HG03097 (cell line): ENCODE data around the gene CTRB2.
"Not testable (repeated sequence)": the region's sequence is repeated elsewhere in the genome, so short reads cannot be mapped to it uniquely, and the experiment has no call there.

Experiments used
- ATAC-seq: cut with Tn5 transposase; IDR thresholded peaks from one replicate; pipeline ENCODE4 v1.9.1; 2021; ENCODE audit not compliant: unreplicated experiment, low FRiP score

CTRB2 gene

DNA sequence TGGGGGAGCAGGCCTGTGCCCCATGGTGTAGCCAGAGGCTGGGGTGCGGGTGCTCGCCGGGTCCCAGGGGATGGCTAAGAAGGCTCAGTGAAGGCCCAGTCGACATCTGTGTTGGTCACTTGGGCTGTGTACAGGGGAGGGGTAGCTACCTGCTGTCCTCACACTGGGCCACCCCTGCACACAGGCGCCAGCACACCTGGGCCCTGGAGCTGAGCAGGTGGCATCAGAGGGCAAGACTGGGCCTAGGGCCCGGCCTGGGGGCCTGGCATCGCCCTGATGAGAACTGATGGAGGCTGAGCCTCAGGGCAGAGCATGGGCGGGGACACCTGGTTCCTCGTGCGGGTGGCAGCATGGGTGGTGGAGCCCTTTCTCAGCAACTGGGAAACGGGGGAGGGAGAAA lies 870 bp upstream of the CTRB2 start:
- ATAC-seq: no peak

- ATAC-seq: not testable (repeated sequence)
These were observed 806 bp downstream of the CTRB2 start for GRCh38 chr16:75205961-75206748.

DNA sequence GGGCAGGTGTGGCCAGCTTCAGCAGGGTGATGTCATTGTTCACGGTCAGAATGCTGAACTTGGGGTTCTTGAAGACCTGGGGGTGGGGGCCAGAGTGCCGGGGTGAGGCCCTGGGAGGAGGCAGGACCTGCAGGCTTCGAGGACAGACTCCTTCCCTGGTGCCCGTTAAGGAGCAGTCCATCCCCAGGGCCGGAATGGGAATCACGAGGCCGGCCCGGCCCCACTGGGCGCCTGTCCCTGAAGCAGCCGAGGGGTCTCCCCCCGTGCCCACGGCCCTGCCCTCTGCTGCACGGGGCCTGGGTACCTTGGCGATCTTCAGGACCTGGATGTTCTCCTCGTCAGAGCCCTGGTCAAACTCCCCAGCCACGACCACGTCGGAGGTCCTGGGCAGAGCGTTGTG lies 1.5 kb downstream of the CTRB2 start:
- not testable (repeated sequence) for ATAC-seq

GRCh38 chr16:75204905-75205304 lies 2.1 kb downstream of the CTRB2 start:
- not testable (repeated sequence) for ATAC-seq

DNA sequence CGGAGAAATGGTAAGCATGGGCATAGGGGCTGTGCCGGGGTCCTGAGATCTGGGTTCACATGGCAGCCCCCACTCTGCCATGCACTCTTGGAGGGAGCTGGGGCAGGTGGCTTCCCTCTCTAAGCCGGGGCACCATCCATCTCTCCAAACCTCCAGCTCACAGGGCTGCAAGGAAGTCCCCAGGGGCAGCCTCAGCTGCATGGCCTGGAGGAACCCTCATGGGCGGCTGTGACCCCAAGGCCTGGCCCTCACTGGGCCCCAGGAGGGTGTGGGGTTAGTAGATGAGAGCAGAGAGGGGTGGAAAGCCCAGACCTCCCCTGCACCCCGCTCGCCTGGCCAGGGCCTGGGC lies 2.6 kb downstream of the CTRB2 start:
- no peak for ATAC-seq

- no peak for ATAC-seq
These were observed 3.1 kb downstream of the CTRB2 start for GRCh38 chr16:75203667-75204409.

GRCh38 chr16:75203096-75203495 lies 3.9 kb downstream of the CTRB2 start:
- ATAC-seq: no peak

DNA sequence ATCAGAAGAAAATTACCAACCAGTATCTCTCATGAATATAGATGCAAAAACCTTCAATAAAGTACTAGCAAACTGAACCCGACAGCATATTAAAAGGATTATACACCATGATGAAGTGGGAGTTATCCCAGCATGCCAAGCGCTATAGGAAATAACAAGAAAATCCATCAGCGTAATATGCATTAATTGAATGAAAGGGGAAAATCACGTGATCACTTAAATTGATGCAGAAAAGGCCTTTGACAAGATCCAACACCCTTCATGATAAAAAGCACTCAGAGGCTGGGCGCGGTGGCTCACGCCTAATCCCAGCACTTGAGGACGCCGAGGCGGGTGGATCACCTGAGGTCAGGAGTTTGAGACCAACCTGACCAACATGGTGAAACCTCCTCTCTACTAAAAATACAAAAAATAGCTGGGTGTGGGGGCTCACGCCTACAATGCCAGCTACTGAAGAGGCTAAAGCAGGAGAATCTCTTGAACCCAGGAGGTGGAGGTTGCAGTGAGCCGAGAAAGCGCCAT lies 4.8 kb downstream of the CTRB2 start:
- ATAC-seq: no peak

DNA sequence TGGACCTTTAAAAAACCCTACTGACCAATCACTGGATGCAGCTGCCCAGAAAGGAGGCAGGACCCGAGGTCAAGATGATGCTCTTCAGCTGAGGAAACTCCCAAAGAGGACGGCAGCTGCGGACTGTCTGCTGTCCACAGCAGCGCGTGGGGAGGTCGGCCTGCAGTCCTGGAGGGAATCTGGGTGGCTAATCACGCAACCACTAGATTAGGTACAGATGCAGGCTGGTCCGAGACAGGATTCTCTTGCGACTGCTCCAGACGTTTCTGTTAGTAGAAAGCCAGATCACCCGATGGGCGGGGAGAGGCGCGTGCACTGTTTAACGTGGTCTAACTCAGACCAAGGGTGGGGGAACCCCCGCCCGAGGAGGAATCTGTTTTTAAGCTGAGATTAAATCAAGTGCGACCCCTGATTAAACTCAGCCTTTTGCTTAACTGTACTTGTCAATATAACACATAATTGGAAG lies 8.8 kb downstream of the CTRB2 start:
- no peak for ATAC-seq

GRCh38 chr16:75197522-75198134 lies 9.3 kb downstream of the CTRB2 start:
- ATAC-seq: no peak

GRCh38 chr16:75196836-75197235 lies 10.1 kb downstream of the CTRB2 start:
- ATAC-seq: no peak

DNA sequence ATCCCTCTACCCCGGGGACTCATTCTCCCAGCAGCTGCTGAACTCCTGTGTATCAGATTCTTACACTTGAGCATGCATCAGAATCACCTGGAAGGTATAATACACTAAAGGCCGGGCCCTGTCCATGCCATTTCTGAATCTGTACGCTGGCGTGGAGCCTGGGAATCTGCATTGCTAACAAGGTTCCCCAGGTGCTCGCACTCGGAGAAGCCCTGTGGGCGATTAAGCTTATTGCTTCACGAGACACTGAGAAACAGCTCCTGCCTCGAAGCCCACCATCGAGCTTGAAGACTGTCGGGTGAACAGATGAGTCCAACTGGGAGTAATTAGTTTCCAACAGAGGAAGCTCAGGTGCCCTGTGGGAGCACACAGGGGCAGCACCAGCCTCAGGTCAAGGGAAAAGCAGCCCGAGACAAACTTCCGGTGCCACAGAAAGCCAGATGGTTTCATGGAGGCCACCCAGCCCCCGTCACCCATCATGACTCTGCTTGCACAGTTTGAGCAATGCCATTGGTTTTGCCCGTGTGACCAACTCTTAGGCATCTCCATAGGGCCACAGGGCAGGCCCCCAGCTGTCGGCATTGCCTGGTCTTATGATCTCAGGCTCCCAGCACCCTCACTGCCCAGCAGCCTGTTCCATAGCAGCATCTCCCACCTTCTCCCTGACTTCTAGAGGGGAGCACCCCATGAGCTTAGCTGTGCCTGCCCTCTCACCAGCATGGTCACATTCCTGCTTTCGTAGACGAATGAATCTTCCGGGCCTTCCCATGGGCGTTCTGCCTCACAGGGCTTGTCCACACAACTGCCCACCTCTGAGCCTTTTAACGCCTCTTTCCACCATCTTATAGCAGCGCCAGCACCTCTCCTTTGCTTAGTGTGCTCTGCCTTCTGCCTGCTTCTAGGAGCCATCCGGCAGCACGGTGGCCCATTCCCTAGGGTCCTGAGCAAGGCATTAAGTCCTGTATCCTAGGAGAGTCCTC lies 10.9 kb downstream of the CTRB2 start:
- no peak for ATAC-seq

GRCh38 chr16:75193730-75194444 lies 13.1 kb downstream of the CTRB2 start:
- ATAC-seq: no peak

GRCh38 chr16:75193265-75193650 lies 13.7 kb downstream of the CTRB2 start:
- no peak for ATAC-seq

GRCh38 chr16:75192606-75193264 lies 14.2 kb downstream of the CTRB2 start:
- ATAC-seq: no peak

DNA sequence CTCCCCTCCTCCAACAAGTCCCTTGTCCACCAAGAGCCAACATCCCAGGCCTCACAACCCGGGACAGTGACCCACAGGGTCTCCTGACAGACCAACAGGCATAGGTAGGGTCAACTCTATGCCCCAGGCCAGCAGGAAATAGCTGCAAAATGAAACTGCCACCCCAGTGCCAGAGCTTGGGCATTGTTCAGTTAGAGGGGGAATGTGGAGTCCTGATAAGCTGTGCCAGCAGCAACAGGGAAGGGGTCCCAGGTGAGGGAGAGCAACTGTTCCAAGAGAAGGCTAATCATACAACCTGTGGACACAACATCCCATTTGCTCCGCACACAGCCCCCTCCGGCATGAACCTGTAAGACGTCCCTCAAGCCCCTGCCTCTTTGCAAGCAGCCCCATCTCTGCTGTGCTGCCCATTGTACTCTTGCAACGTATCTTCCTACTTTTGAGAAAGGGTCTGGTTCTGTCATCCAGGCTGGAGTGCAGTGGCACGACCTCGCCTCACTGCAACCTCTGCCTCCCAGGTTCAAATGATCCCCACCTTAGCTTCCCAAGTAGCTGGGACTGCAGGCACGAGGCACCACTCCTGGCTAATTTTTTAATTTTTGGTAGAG lies 17.2 kb downstream of the CTRB2 start:
- ATAC-seq: no peak

- ATAC-seq: no peak
These were observed 18.0 kb downstream of the CTRB2 start for GRCh38 chr16:75188832-75189477.

- no peak for ATAC-seq
These were observed 25.3 kb downstream of the CTRB2 start for GRCh38 chr16:75181630-75182029.
